Left hindlimb (tissue), 1 donor: Measurements from ENCODE around the gene GCNT4.

Experiments used
- DNase-seq: peaks from one replicate; pipeline ENCODE4 v3.0.0-alpha.2; 2018

GCNT4 gene

DNA sequence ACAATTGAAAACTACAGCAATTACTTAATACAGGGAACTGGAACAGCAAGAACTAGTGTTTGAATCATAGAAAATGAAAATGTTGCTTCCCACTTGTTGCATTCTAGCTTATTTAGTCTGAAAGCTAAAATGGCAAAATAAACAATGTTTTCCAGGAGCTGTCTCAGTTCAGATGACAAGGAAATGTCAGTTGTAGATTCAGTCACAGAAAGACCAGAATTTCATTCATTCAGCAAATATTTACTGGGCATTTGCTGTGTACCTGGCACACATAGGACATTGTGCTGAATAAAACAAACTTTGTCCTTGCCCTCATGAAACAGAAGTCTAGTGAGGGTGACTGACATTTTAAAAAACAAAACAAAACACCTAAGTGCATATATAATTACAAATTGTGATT lies 41.5 kb downstream of the GCNT4 start:
- no peak for DNase-seq

DNA sequence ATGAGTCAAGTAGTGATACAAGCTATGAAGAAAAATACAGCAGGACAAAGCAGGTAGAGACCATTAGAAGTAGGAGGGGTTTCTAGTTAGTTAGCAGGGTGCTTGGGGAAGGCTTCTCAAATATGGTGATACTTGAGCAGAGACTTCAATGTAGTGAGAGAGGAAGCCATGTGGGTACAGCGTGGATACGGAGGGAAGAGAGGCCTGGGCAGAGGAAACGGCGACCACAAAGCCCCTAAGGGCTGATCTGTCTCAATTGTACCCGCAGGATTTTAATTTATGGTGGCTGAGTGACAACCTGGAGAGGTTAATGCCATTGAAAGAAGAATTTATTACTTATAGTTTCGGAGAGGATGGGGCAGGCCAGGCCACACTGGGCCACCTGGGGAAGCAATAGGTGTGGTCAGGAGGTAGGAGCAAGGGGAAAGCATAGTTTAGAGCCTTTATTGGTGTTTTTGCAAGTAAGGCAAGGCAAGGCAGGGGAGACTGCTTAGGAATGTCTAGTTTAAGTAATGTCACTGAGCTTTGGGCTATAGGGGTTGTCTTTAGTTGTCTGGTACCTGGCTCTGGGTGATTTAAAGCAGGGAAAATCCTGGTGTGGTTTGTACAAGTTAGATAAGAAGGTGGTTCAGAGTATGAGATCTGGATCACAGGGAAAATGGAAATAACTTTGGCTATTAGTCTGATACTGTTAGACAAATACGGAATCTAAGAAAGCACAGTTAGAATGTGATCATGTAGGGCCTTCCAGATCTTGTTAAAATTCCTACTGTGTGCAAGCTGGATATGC lies 42.6 kb downstream of the GCNT4 start:
- DNase-seq: no peak

DNA sequence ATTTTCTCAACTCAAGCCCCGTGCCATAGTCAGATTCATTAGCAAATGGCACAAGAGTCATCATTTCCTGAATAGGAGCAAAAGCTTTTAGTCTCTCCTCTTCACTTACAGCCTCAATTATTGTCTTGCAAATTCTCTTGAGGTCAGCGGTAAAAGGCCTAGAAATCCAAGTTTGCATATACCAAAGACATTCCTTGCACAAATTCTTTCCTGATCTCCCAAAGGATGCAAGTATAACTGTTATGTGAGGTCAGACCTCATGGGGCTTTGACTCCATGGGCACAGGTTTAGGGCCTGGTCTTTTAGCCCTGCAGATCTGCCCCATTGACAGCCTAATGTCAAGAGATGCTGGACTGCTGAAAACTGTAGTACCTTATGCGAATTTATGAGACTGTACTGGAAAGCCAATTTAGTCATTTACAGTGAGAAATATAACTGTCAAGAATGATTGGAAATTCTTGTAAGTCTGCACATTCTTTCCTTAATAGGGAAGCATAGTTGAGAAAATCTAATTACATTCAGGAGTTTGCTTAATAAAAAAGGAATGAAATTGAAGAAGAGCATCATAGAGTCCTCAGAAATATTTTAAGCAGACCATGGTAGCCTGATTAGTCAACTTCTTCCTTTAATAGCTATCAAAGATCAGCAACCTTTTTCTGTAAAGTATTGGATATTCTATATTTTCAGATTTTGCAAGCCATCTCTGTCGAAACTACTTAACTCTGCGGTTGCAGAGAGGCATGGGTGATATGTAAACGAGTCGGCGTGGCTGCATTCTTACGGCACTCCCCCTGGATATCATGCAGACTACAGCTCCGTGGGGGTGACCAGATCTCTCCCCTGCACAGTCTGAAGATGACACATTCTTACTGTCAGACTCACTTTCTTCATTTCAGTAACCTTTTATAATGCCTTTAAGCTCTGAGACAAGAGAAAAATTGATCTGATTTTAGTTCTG lies 45.2 kb downstream of the GCNT4 start:
- no peak for DNase-seq

DNA sequence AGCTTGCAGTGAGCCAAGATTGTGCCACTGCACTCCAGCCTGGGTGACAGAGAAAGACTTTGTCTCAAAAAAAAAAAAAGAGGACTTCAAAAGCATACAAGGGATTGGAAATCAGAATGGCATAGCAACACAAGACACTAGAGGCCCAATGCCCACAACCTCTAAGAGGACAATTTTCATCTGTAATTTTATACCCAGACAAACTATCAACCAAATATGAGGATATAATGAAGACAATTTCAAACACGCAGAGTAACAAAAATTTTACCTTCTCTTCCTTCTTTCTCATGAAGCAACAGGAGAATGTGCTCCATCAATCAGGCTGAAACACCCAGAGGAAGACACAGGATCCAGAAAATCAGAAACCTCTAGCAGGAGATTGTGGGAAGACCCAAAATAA lies 46.8 kb downstream of the GCNT4 start:
- no peak for DNase-seq
